HG03045 (cell line): ENCODE measurements around the gene PPFIA1.

ENCODE experiments used
- ATAC-seq: cut with Tn5 transposase; IDR thresholded peaks from one replicate; pipeline ENCODE4 v1.9.1; 2021; ENCODE audit warnings: mild to moderate bottlenecking, moderate library complexity; ENCODE audit not compliant: unreplicated experiment

The PPFIA1 gene

GRCh38 chr11:70427436-70427835, 156.9 kb downstream of the PPFIA1 start:
- no peak for ATAC-seq

DNA sequence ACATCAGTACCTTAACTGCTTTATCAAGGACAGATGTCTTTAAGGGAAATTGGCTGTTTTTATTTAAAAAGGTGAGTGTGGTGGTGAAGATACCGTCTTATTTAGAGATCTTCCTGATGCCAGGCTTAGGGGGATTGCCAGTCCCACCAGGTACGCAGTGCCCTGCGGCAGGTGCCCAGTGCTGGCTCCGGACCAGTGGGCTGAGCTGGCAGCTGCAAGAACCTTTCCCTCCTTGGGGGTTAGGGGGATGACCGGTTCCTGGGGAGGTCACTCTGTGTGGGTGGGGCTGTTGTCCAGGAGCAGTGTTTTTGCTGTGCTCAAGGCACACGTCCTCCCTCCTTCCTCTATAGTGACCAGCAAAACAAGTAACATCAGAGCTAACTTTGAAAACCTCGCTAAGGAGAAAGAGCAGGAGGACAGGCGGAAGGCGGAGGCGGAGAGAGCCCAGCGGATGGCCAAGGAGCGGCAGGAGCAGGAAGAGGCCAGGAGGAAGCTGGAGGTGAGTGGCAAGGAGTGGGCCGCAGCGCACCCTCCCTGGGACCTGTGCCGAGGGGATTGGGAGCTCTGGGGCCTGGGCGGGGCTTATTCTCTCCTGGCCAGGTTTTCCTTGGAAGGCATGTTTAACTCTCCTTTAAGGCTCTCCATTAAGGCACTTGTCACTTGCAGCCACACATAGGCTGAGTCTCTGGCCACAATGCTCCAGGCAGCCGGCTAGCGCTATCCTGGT, 158.4 kb downstream of the PPFIA1 start:
- ATAC-seq, result no peak

GRCh38 chr11:70429428-70429705, 158.9 kb downstream of the PPFIA1 start:
- no peak for ATAC-seq

DNA sequence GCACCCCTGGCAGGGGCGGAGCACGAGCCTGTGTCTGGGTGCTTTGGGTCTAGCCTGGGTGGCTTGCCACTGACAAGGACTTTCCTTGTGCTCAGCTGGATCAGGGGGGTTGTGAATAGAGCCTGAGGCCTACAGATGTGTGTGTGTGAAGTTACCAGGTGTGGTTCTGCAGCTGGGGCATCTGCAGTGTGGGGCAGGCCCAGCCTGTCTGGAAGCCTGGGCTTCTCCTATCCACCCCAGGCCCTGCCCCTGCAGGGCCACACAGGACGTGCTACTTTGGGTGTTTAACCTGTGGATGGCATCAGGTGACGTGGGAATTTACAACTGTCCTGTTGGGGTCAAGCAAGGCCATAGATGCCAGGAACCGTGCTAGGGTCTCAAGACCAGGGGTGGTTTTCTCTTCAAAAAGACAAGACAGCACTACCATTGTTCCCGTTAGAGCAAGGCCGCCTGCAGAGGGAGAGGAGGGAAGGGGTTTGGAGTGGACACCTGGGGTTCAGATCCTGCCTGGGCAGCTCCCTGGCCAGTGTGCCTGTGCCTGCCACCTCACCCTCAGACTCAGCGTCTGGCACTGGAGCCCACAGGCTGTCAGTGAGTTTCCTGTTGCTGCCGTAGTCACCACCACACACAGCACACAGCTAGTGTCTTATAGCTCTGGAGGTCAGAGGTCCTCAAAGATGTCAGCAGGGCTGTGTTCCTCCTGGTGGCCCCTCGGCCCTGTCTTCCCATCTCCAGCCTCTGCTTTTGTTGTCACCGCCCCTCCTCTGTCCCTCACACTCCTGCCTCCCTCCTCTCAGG, 159.4 kb downstream of the PPFIA1 start:
- ATAC-seq, result no peak

DNA sequence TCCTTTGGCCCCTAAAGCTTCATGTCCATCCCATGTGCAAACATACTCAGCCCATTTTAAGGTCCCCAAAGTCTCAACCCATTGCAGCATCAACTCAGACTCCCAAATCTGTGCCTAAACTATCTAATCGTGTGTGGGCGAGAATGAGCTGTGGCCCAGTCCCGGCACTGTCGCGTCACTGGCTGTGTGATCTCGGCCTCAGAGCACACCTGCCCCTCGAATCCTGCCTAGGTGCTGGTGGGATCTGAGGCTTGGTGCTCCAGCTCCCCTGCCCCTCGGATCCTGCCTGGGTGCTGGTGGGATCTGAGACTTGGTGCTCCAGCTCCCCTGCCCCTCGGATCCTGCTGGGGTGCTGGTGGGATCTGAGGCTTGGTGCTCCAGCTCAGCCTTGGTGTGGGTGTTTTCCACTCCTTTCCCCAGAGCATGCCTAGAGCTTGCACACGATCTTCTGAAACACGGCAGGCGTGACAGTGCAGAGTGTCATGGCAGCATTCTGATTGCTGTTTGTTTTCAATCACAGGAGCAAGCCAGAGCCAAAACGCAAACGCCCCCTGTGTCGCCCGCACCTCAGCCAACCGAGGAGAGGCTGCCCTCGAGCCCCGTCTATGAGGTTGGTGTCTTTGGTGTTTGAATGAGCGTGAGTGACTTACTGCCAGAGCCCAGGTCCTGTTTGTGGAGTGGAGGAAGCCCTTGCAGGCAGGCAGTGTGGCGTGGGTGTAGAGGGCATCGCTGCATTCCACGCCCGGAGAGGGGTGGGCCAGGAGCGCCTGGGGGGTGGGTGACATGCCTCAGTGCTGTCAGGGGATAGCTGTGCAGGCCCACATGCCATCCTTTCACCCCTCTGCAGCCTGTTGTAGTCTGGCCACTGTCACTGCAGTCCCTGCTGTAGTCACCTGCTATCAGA, 160.4 kb downstream of the PPFIA1 start:
- no peak for ATAC-seq

- ATAC-seq, result no peak
Measured at GRCh38 chr11:70431611-70432010, 161.1 kb downstream of the PPFIA1 start.

GRCh38 chr11:70432065-70432464, 161.6 kb downstream of the PPFIA1 start:
- no peak for ATAC-seq

DNA sequence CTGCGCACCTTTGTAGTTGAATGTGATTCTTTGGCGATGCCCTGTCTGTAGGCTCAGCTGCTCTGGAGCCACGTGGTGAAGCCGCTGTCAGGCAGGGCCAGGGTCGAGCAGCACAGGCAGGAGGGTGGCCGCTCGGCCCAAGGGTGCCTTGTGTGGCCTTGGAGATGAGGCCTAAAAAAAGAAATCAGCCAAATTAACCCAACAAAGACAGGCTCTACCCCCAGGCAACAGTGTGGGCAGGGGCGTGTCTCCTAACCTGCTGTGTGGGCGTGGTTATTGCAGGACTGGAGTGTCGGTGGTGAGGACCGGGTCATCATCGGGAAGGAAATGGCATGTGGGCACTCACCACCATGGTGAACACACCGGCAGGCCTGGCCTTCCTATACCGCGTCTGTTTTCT, 162.1 kb downstream of the PPFIA1 start:
- no peak for ATAC-seq

- ATAC-seq, result no peak
Measured at GRCh38 chr11:70433038-70433437, 162.5 kb downstream of the PPFIA1 start.

DNA sequence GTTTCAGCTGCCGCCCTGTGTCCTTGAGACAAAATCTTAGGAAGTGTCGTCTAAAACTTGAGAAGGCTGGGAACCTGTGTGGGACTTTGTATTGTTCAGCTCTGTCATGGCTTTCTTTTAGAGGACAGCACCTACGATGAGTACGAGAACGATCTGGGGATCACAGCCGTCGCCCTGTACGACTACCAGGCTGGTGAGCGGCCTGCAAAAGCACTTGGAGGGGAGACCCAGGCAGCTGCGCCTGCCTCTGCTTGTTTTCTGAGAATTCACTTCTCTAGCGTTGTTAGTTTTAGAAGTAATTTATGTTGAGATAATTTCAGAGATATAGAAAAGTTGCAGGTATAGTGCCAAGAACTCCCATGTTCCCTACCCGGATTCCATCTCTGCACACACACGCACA, 163.0 kb downstream of the PPFIA1 start:
- ATAC-seq, result no peak
